ENCODE measurements around the gene CELA3A.
"Not testable (repeated sequence)": the region's sequence is repeated elsewhere in the genome, so short reads cannot be mapped to it uniquely, and the experiment has no call there.

- TF ChIP-seq EZH2 (IDR thresholded peaks at IDR 0.05; ENCODE audit: low read length); CTCF (optimal IDR thresholded peaks at IDR 0.05 in 1 of 3, IDR thresholded peaks at IDR 0.05 in 1 of 3, conservative IDR thresholded peaks at IDR 0.05 in 1 of 3; ENCODE audit: extremely low read depth in 1 of 3, insufficient read depth in 2 of 3, low read length in 3 of 3): not testable (repeated sequence)
Observed at GRCh38 chr1:21999645-22000044, 1.8 kb upstream of the CELA3A start.

Data from keratinocyte (primary cell).